Endothelial cell of hepatic sinusoid (primary cell): ENCODE data around the gene CD79B.
"Not testable (repeated sequence)": the region's sequence is repeated elsewhere in the genome, so short reads cannot be mapped to it uniquely, and the experiment has no call there.

Experiments used
- in situ Hi-C: cut with HindIII; loops from 2 replicates; pipeline ENCODE4 v1.10.0; 2017; ENCODE audit warnings: low sequenced_read_pairs

Gene CD79B

GRCh38 chr17:63934183-63935112 is 2.3 kb upstream of the CD79B start:
- in situ Hi-C loops, result no loop called here

GRCh38 chr17:63933598-63933997 is 1.5 kb upstream of the CD79B start:
- in situ Hi-C loops, result no loop called here

- in situ Hi-C loops, result no loop called here
Observed at GRCh38 chr17:63932721-63933120, 590 bp upstream of the CD79B start.

GRCh38 chr17:63930951-63931575 is 1.1 kb downstream of the CD79B start:
- in situ Hi-C loops, result no loop called here

- in situ Hi-C loops, result loop anchor here (5.0 kb wide), 3 partner anchors 62 to 147 kb away; no protein-coding TSS in a partner anchor
Observed at GRCh38 chr17:63929860-63930766, 2.0 kb downstream of the CD79B start.

GRCh38 chr17:63928966-63929695 is 3.0 kb downstream of the CD79B start:
- in situ Hi-C loops, result loop anchor here (5.0 kb wide), 3 partner anchors 63 to 148 kb away; no protein-coding TSS in a partner anchor

- in situ Hi-C loops, result loop anchor here (5.0 kb wide), 3 partner anchors 64 to 149 kb away; no protein-coding TSS in a partner anchor
Observed at GRCh38 chr17:63928172-63928666, 3.9 kb downstream of the CD79B start.

- in situ Hi-C loops, result loop anchor here (5.0 kb wide), 3 partner anchors 65 to 150 kb away; no protein-coding TSS in a partner anchor
Observed at GRCh38 chr17:63927464-63928171, 4.5 kb downstream of the CD79B start.

- in situ Hi-C loops, result loop anchor here (5.0 kb wide), 3 partner anchors 66 to 151 kb away; no protein-coding TSS in a partner anchor
Observed at GRCh38 chr17:63926164-63926563, 6.0 kb downstream of the CD79B start.

GRCh38 chr17:63925615-63926014 is 6.5 kb downstream of the CD79B start:
- in situ Hi-C loops, result loop anchor here (5.0 kb wide), 3 partner anchors 67 to 152 kb away; no protein-coding TSS in a partner anchor

GRCh38 chr17:63922402-63922801 is 9.7 kb downstream of the CD79B start:
- in situ Hi-C loops, result not testable (repeated sequence)

- in situ Hi-C loops, result not testable (repeated sequence)
Observed at GRCh38 chr17:63920779-63921178, 11.4 kb downstream of the CD79B start.

GRCh38 chr17:63920050-63920449 is 12.1 kb downstream of the CD79B start:
- in situ Hi-C loops, result not testable (repeated sequence)

- in situ Hi-C loops, result no loop called here
Observed at GRCh38 chr17:63919311-63919723, 12.8 kb downstream of the CD79B start.

- in situ Hi-C loops, result not testable (repeated sequence)
Observed at GRCh38 chr17:63918789-63919305, 13.3 kb downstream of the CD79B start, which contains the start of gene GH1. Gene GH1, minus strand, starts transcription at chr17:63918839. Its CDS starts 63 bp downstream, at chr17:63918776.

GRCh38 chr17:63918305-63918704 is 13.8 kb downstream of the CD79B start:
- in situ Hi-C loops, result no loop called here

- in situ Hi-C loops, result no loop called here
Observed at GRCh38 chr17:63917646-63918045, 14.5 kb downstream of the CD79B start.

- in situ Hi-C loops, result not testable (repeated sequence)
Observed at GRCh38 chr17:63917206-63917605, 14.9 kb downstream of the CD79B start.
